Activated CD8-positive, alpha-beta memory T cell treated with anti-CD3 and anti-CD28 coated beads, Interleukin-2, amount 50 U/mL, for 4 hours (primary cell): ENCODE measurements around the gene FLYWCH2.

ENCODE experiments used
- DNase-seq: peaks from one replicate; pipeline ENCODE4 v3.0.0-alpha.2; 2020

FLYWCH2 gene

GRCh38 chr16:2884041-2884451, 1.0 kb downstream of the FLYWCH2 start:
- DNase-seq, result no peak

- DNase-seq, result no peak
Measured at GRCh38 chr16:2894231-2894630, 11.2 kb downstream of the FLYWCH2 start.

GRCh38 chr16:2895813-2896212, 12.8 kb downstream of the FLYWCH2 start:
- no peak for DNase-seq

- no peak for DNase-seq
Measured at GRCh38 chr16:2896480-2897010, 13.5 kb downstream of the FLYWCH2 start.

GRCh38 chr16:2897110-2897509, 14.1 kb downstream of the FLYWCH2 start:
- no peak for DNase-seq

- no peak for DNase-seq
Measured at GRCh38 chr16:2898831-2899563, 16.0 kb downstream of the FLYWCH2 start.

GRCh38 chr16:2899564-2900072, 16.6 kb downstream of the FLYWCH2 start:
- DNase-seq, result no peak

- no peak for DNase-seq
Measured at GRCh38 chr16:2900526-2901075, 17.6 kb downstream of the FLYWCH2 start.

- DNase-seq, result no peak
Measured at GRCh38 chr16:2902337-2903130, 19.5 kb downstream of the FLYWCH2 start.

- DNase-seq, result peak; percentile 70
Measured at GRCh38 chr16:2904100-2904921, 21.3 kb downstream of the FLYWCH2 start.

GRCh38 chr16:2904922-2905240, 21.9 kb downstream of the FLYWCH2 start:
- DNase-seq, result peak; percentile 29

- peak; percentile 78 for DNase-seq
Measured at GRCh38 chr16:2905241-2905987, 22.4 kb downstream of the FLYWCH2 start.

GRCh38 chr16:2905988-2906387, 23.0 kb downstream of the FLYWCH2 start:
- no peak for DNase-seq

- DNase-seq, result peak; percentile 46
Measured at GRCh38 chr16:2907084-2907753, 24.2 kb downstream of the FLYWCH2 start.

GRCh38 chr16:2910441-2910969, 27.5 kb downstream of the FLYWCH2 start:
- no peak for DNase-seq

- DNase-seq, result peak; percentile 99
Measured at GRCh38 chr16:2911638-2912329, 28.8 kb downstream of the FLYWCH2 start, which contains the start of gene FLYWCH1. Gene FLYWCH1 (plus strand): TSS chr16:2911931. CDS start chr16:2929686, 17,755 bp downstream.

GRCh38 chr16:2912330-2913199, 29.6 kb downstream of the FLYWCH2 start:
- DNase-seq, result no peak

GRCh38 chr16:2913603-2914002, 30.6 kb downstream of the FLYWCH2 start:
- DNase-seq, result no peak

- DNase-seq, result no peak
Measured at GRCh38 chr16:2914233-2914632, 31.2 kb downstream of the FLYWCH2 start.
